ENCODE results near the gene CPLX4.

Gene CPLX4, protein sequence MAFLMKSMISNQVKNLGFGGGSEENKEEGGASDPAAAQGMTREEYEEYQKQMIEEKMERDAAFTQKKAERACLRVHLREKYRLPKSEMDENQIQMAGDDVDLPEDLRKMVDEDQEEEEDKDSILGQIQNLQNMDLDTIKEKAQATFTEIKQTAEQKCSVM

DNA sequence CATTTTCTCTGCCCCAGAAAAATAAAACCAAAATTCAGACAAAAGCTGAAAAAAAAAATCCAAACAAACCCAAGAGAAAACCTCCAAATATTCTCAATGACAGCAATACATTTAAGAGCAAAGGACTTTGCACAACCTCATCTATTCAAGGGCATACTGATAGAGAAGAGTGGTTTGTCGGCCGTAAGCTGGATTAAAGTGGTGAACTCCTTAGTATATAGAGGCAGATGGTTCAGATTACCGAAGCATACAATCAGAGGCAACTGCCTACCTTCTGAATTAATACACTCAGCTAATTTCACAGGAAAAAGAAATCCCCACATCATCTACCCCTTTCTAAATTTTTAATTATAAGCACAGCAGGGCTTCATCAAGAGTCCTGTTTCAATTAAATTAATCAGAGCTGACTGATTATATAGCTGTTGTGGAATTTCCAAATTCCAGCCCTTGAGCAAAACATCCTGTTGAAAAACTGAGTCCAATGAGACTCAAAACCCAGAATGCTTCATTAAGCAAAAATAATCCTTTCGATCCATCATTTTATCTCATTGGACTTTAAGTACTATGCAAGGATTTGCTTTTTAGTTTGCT lies at the start of gene CPLX4:
Gene CPLX4 (minus strand): TSS at position 190 of the 591 bp plus-strand sequence. CDS start 187 bp downstream, at position 3.
- DNase-seq (ENCODE audit: low spot score), result no peak

DNA sequence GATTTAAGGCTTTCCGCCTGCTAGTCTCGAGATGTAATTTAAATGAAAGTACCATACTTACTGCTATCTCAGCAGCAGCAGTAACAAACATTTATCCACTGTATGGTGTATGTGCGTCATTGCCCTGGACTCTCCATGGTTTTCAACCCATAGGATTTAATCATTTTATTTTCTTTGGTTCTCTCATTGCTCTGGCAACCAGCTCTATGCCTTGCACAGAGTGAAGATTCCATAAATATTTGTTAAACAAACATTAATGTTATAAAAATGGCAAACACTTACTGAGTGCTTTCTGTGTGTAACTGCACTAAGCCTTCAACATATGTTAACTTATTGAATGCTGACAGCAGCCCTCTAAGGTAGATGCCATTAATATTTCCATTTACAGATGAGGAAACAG lies 41.9 kb upstream of the CPLX4 start:
- no peak for DNase-seq (ENCODE audit: low spot score)

DNA sequence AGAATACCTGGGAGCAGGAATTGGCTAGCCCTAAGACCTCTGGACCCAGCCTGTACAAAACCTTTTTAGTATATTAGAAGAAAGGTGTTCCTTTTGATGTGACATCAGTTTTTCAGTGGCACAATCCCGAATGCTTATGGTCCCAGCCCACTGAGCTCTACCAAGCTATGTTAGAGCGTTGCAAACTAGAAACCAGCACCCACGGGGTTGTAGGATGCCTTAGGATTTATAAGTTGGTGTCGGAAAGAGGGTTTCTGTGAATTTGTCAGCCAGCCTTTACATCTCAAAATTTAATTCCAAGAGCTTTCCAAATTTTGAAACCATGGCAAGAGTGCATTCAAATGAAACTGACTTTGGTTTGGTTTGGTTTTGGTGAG lies 41.1 kb upstream of the CPLX4 start:
- no peak for DNase-seq (ENCODE audit: low spot score)

DNA sequence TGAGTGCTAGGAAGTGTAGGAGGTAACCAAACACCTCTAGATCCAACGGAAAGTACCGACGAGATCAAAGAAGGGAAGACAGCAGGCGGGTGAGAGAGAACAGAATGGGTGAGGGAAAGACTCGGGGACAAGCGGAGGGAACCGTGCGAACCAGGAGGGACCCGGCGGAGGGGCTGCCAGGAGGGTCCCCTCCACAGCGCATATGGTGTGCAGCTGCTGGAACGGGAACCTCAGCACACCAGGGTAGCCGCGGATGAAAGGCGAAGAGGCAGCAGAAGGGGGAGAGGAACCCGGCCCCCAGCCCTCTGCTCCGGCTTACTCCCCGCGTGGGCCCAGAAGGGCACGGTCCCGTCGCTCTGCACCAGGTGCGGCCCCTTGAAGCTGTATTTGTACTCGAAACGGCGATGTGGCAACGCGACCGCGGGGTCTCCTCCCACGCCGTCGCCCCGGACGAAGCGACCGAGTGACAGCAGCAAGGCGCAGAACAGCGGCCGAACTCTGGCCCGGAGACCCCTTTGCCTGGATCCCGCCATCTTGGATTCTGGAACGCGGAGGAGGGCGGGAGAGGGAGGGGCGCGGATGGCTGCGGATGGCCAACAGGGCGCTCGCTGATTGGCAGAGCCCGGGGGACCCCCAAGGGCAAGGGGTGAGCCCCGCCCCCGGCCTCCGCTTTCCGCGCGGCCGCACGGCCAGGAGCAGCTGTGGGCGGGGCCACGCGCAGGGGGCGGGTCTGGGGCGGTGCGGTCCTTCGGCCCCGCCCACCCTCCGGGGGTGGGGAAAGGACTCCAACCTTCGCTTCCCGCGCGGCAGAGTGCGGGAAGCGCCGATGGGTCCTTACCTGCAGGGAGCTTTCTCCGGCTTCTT lies 40.5 kb upstream of the CPLX4 start, which contains the start of gene LMAN1:
Gene LMAN1 (minus strand): TSS at position 554 of the 864 bp plus-strand sequence. CDS start 21 bp downstream, at position 533.
- DNase-seq (ENCODE audit: low spot score), result peak; percentile 93

DNA sequence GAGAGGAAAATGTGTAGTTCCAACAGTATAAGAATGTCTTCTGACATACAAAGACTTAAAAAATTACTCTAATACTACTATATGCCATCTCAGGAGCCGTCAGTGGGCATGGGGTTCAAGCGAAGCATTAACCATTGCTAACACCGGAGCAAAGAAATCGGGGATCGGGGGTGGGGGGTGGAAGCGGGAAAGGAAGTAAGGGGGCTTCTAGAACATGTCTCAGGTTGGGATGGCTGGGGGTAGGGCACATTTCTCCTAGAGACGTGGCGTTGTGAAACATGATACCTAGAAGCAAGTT lies 39.9 kb upstream of the CPLX4 start:
- DNase-seq (ENCODE audit: low spot score), result no peak

DNA sequence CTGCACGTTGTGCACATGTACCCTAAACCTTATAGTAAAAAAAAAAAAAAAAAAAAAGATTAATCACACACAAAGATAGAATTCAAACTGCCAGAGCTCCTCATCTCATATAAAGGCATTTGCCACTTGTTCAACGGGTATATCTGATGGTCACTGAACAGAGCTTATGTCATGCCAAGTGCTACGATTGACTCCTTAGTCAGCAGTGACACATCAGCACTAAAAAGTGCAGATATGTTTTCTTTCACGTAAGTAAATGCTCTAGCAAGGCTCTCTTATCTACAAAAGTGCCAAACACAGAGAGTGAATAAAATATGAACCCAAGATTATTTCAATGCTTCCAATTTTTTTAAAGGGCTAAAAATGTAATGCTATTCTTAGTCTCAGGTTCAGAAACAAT lies 39.5 kb upstream of the CPLX4 start:
- DNase-seq (ENCODE audit: low spot score), result peak; percentile 85

DNA sequence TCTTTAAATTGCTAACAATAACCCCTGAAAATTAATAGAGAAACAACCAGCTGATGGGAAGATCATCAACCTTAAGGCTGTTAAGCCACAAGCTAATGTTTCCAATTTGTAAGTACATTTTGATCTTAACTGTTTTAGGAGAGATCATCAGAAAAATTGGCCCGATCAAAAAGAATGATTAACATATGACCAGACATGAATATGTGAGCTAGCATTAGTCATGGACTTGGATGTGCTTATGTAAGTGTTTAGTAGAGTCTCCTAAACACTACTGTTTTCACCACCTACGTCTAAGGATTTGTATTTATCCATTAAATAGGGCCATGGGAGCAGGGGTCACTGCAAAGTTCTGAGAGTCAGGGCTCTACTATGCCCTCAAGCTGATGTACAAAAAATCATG lies 36.3 kb upstream of the CPLX4 start:
- DNase-seq (ENCODE audit: low spot score), result peak; percentile 33

GRCh38 chr18:59353079-59353680 lies 34.7 kb upstream of the CPLX4 start:
- DNase-seq (ENCODE audit: low spot score), result peak; percentile 39

DNA sequence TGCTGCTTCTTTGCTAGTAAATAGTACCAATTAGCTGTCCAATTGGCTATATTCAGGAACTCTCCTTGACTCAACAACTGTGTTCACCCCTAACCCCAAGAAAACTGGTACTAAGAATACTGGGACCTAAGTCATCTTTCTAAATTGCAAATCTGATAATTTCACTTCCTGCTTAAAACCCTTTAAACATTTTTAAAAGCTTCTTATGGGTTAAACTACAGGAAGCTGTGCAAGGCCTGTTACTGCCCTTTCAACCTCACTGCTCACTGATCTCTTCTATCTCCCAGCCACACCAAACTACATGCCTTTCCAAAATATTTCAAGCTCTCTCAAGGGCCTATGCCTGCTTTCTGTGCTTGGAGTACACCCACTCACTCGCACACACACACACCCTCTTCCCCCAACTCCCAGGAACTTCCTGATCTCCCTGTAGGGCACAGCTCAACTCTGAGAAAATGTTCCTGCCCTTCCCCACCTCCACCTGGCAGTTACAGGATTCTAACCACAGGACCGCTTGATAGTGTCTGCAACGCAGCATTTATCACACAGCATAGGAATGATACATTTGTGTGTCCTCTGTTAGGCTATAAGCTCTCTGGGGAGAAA lies 33.9 kb upstream of the CPLX4 start:
- no peak for DNase-seq (ENCODE audit: low spot score)

DNA sequence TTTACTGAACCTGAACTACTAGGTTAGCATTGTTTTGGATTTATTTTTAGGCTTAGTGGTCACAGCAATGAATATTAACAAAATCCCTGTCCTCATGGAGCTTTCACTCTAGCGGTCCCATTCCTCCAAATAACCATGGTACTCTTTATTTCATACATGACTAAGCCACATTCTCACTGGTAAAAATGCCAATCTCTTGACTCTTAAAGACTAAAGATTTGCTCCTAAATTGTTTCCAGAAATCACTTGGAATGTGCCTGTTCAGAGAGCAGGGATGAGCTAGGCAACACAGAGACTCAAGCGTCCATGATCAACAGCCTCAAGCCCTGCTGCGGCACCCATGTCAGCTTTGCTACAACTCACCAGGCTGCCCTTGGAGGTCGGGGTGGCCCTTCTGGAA lies 27.1 kb upstream of the CPLX4 start:
- DNase-seq (ENCODE audit: low spot score), result peak; percentile 33

DNA sequence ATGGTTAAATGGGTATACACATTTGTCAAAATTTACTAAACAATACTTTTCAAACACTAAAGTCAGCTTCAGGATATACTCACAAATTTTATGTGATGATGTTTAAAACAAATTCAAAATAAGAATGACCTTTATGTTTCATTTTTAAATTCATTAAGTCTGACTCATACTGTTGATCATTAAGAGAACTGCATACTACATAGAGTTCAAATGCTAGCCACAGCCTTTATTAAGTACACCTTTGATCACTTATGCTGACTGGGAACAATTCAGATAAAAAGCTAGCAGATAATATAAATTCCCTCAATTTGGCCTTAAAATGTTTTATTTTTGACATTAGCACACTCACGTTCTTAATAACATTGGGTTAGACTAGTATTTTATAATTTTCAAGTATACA lies 26.5 kb upstream of the CPLX4 start:
- peak; percentile 18 for DNase-seq (ENCODE audit: low spot score)

DNA sequence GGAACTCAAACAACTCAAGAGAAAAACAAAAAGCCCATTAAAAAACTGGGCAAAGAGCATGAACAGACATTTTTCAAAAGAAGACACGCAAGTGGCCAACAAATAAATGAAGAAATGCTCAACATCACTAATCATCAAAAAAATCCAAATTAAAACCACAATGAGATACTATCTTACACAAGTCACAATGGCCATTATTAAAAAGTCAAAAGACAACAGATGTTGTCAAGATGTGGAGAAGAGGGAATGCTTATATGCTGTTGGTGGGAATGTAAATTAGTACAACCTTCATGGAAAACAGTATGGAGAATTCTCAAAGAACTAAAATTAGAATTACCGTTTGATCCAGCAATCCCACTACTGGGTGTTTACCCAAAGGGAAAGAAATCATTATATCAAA lies 25.5 kb upstream of the CPLX4 start:
- DNase-seq (ENCODE audit: low spot score), result no peak

DNA sequence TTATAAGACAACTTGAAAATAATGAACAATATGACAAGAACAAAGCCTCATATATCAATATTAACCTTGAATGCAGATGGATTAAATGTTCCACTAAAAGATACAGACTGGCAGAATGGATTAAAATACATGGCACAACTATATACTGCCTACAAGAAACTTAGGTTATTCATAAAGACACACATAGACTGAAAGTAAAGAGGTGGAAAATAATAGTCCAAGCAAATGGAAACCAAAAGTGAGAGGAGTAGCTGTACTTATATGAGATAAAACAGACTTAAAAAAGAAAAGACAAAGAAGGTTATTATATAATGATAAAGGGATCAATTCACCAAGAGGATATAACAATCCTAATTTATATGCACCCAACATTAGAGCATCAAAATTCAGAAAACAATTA lies 22.4 kb upstream of the CPLX4 start:
- no peak for DNase-seq (ENCODE audit: low spot score)

GRCh38 chr18:59340312-59340711 lies 21.9 kb upstream of the CPLX4 start:
- no peak for DNase-seq (ENCODE audit: low spot score)

GRCh38 chr18:59332986-59333385 lies 14.5 kb upstream of the CPLX4 start:
- DNase-seq (ENCODE audit: low spot score), result no peak

DNA sequence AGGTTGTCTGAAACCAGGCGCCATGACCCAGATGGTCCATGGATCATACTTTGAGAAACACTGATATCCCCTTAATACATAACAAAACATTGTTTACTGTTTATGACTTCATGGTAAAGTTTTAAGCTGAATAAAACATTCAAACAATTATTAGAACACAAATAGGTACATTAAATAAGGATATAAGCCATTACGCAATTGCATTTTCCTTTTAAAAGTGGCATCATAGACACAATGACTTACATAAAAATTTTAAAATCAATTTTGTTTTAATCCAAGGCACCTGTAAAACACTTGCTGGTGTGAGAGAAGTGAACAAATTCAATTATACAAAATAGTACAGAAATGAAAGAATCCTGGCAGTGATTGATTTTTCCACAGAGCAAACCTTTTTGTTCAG lies 10.2 kb upstream of the CPLX4 start:
- DNase-seq (ENCODE audit: low spot score), result no peak

DNA sequence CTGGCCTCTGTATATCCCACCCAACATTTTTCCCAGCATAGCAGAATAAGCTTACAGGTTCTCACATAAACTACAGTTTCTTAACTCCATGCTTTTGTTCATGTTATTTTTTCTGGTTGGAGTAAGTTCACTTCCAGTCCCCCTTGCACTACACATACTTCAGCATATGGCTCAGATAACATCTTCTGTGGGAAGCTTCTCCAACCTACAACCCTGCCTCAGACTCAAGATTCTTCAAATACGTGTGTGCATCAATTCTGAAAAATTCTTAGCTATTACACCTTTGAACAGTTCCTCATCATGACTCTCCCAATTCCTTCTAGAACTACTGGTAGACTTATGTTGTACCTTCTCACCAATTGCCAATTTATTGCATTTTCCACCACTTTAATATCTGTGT lies 7.5 kb upstream of the CPLX4 start:
- DNase-seq (ENCODE audit: low spot score), result no peak

DNA sequence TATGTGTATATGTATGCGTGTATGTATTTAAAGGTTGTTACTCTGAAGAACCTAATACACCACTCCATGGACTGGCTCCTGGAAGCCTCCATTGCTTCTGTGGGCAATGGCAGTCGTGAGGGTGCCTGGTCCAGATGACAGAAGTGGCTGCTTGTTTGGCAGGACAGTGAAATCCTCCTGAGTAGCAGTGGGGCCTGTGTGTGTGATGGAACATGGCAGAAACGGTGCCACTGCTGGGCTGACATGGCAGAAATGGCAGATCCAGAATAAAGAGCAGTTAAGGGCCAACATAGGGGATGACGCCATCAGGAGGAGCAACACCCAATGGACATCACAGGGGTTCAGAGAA lies 6.1 kb upstream of the CPLX4 start:
- no peak for DNase-seq (ENCODE audit: low spot score)

- peak; percentile 97 for DNase-seq (ENCODE audit: low spot score)
Observed at GRCh38 chr18:59323931-59324622, 5.6 kb upstream of the CPLX4 start.

GRCh38 chr18:59311631-59312030 lies 6.8 kb downstream of the CPLX4 start:
- peak; percentile 80 for DNase-seq (ENCODE audit: low spot score)

DNA sequence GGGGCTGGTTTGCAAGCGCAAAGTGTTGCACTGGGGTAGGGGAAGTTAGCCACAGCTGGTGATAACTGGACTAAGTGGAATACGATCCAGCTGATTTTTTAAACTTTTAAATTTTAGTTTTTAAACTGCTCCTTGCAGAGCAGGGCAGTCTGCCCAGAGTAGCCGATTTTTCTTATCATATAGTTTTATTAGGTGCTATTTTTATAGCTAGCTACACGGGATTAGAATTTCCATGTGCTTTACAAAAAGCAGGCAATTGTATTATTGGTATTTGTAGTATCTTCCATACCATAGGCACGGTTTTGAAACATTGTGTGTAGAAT lies 9.6 kb downstream of the CPLX4 start:
- no peak for DNase-seq (ENCODE audit: low spot score)

DNA sequence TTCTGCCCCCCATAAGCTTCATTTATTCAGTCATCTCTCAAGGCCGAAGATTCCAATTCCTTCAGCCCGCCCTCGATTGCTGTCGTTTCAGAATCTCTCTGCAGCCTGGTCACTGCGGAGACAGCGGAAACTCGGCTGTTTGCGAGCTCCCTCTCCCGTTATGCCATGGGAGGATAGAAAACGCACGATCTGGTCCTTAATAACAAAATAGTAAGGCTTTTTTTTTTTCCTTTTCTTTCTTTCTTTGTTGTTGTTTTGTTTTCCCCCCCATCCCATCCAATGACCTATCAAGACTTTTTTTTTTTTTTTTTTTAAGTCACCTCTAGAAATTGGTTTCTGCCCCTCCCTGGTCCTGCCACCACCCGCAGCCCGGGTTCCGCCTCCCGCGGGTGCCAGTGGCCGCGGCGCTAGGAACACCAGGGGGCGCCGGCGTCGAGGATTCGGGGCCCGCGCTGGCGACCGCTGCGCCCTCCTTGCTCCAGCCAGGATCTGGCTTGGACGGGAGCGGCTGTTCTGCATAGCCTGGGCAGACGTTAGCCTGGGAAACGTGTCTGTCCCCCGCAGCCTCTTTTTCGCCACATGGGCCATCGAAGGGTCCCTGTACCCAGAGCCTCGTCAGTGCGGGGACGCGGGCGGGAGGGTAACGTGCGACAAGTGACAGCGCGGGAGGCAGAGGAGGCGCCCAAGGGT lies 10.1 kb downstream of the CPLX4 start:
- peak; percentile 69 for DNase-seq (ENCODE audit: low spot score)

All from kidney tubule cell (primary cell).